Activated CD4-positive, alpha-beta T cell treated with anti-CD3 and anti-CD28 coated beads for 1 hour (primary cell): ENCODE data around the gene MYH16.

Experiments used
- DNase-seq: peaks from one replicate; pipeline ENCODE4 v3.0.0-alpha.2; 2020

MYH16 gene

DNA sequence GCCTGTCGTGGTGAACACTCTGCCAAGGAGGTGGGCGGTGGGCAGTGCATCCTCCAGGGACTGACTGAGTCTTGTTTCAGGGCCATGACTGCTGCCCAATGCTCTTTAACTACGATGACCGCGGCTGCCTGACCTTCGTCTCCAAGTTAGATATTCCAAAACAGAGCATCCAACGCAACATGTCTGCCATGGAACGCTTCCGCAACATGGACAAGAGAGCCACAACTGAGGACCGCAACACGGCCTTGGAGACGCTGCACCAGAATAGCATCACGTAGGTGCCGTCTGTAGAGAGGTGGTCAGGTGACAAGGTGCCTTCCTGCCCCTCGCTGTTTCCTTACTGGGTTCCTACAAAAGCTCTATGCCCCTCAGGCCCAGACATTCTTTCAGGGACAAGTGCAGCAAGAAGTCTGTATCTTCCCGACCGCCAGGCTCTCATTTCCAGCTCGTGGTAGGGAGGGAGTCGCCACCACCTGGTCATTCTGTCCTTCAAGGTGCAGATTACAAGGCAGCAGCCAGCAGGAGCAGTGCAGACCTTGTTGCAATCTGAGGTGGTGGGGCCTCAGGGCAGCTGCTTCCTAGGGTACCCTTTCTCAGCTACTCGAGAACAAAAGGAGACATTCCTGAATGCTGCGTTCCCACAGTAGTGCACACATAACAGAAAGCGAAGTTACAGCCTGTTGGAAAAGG is 87.0 kb downstream of the MYH16 start:
- no peak for DNase-seq
